HEK293T (cell line): ENCODE measurements around the gene LCE1E.

ENCODE experiments used
- CTCF ChIA-PET: fragments of 350-600 bp; formaldehyde crosslinking; extraction: SDS; loops from one replicate; lab custom pipeline; 2021; ENCODE audit warnings: antibody characterized with exemption, inconsistent platforms; lab: Yijun Ruan, JAX
- POLR2A ChIA-PET: fragments of 350-600 bp; formaldehyde crosslinking; extraction: SDS; loops from one replicate; lab custom pipeline; 2020; ENCODE audit warnings: antibody characterized with exemption, inconsistent platforms; lab: Yijun Ruan, JAX
- DNase-seq: peaks from one replicate; pipeline ENCODE4 v3.0.0; 2012; ENCODE audit warnings: mixed read lengths; ENCODE audit errors: extremely low spot score
- ARNT ChIP-seq: fragments of 450-650 bp; IDR thresholded peaks from 2 replicates; pipeline ENCODE4 v1.6.1; 2017; ENCODE audit warnings: mild to moderate bottlenecking
- BHLHE40 ChIP-seq: fragments of 450-650 bp; IDR thresholded peaks from 2 replicates; pipeline ENCODE4 v1.6.1; 2016; ENCODE audit warnings: mild to moderate bottlenecking, moderate library complexity, borderline replicate concordance
- CTBP1 ChIP-seq: fragments of 450-650 bp; IDR thresholded peaks from 2 replicates; pipeline ENCODE4 v1.6.1; 2016; ENCODE audit warnings: borderline replicate concordance
- ELF4 ChIP-seq: fragments of 450-650 bp; IDR thresholded peaks from 2 replicates; pipeline ENCODE4 v1.6.1; 2017; ENCODE audit warnings: antibody characterized with exemption
- FOXA1 ChIP-seq: fragments of 450-650 bp; IDR thresholded peaks from 2 replicates; pipeline ENCODE4 v1.6.1; 2016; ENCODE audit warnings: mild to moderate bottlenecking
- FOXK2 ChIP-seq: fragments of 450-650 bp; IDR thresholded peaks from 2 replicates; pipeline ENCODE4 v1.6.1; 2016; ENCODE audit warnings: mild to moderate bottlenecking
- FOXM1 ChIP-seq: fragments of 450-650 bp; IDR thresholded peaks from 2 replicates; pipeline ENCODE4 v1.6.1; 2017; ENCODE audit warnings: mild to moderate bottlenecking, borderline replicate concordance
- HDGF ChIP-seq: fragments of 450-650 bp; IDR thresholded peaks from 2 replicates; pipeline ENCODE4 v1.6.1; 2017; ENCODE audit warnings: antibody characterized with exemption, borderline replicate concordance
- L3MBTL2 ChIP-seq: fragments of 450-650 bp; conservative IDR thresholded peaks from 2 replicates; pipeline ENCODE4 v1.6.1; 2016; ENCODE audit warnings: mild to moderate bottlenecking
- LEF1 ChIP-seq: fragments of 450-650 bp; IDR thresholded peaks from 2 replicates; pipeline ENCODE4 v1.6.1; 2017; ENCODE audit warnings: mild to moderate bottlenecking, borderline replicate concordance
- NFRKB ChIP-seq: fragments of 450-650 bp; IDR thresholded peaks from 2 replicates; pipeline ENCODE4 v1.6.1; 2016; ENCODE audit warnings: mild to moderate bottlenecking, moderate library complexity
- PKNOX1 ChIP-seq: fragments of 450-650 bp; IDR thresholded peaks from 2 replicates; pipeline ENCODE4 v1.6.1; 2016
- SP1 ChIP-seq: fragments of 450-650 bp; IDR thresholded peaks from 2 replicates; pipeline ENCODE4 v1.6.1; 2017
- SUZ12 ChIP-seq: fragments of 450-650 bp; IDR thresholded peaks from 2 replicates; pipeline ENCODE4 v1.6.1; 2016; ENCODE audit warnings: mild to moderate bottlenecking
- TARDBP ChIP-seq: fragments of 450-650 bp; IDR thresholded peaks from 2 replicates; pipeline ENCODE4 v1.6.1; 2016
- ZNF384 ChIP-seq: fragments of 450-650 bp; IDR thresholded peaks from 2 replicates; pipeline ENCODE4 v1.6.1; 2016

Gene LCE1E

GRCh38 chr1:152758636-152759035, 27.4 kb upstream of the LCE1E start:
- no peak for TF ChIP-seq ZNF384
- TF ChIP-seq ELF4 = no peak
- no peak for TF ChIP-seq SUZ12
- TF ChIP-seq FOXM1 = no peak
- no peak for TF ChIP-seq PKNOX1
- no peak for TF ChIP-seq LEF1
- no peak for TF ChIP-seq CTBP1
- TF ChIP-seq FOXA1 = no peak
- CTCF ChIA-PET = no interaction called here
- DNase-seq = no peak
- POLR2A ChIA-PET = no interaction called here

- no peak for DNase-seq
- POLR2A ChIA-PET = no interaction called here
- TF ChIP-seq BHLHE40 = no peak
- TF ChIP-seq L3MBTL2 = no peak
- no peak for TF ChIP-seq SP1
- no peak for TF ChIP-seq ARNT
- no peak for TF ChIP-seq PKNOX1
- no peak for TF ChIP-seq SUZ12
- CTCF ChIA-PET = no interaction called here
These were observed 26.4 kb upstream of the LCE1E start for GRCh38 chr1:152759453-152760173.

GRCh38 chr1:152760551-152761190, 25.4 kb upstream of the LCE1E start:
- no peak for DNase-seq
- TF ChIP-seq NFRKB (no peak), FOXA1 (no peak), PKNOX1 (no peak), CTBP1 (no peak), SP1 (no peak), ARNT (no peak), HDGF (no peak), FOXK2 (no peak), BHLHE40 (no peak), SUZ12 (no peak), FOXM1 (no peak), TARDBP (no peak)
- ChIA-PET CTCF (no interaction called here), POLR2A (no interaction called here)

GRCh38 chr1:152761609-152762213, 24.3 kb upstream of the LCE1E start:
- no peak for DNase-seq
- ChIA-PET POLR2A (no interaction called here), CTCF (interaction anchor here (0.6 kb wide), 1 partner anchor 207 kb away, joined by 3 read pairs; no protein-coding TSS in a partner anchor)
- no peak for TF ChIP-seq FOXA1

- ChIA-PET POLR2A (no interaction called here), CTCF (interaction anchor here (0.6 kb wide), 1 partner anchor 143 kb away, joined by 3 read pairs; no protein-coding TSS in a partner anchor)
- DNase-seq = no peak
- TF ChIP-seq PKNOX1 (no peak), ZNF384 (no peak), SP1 (no peak), FOXA1 (no peak), ELF4 (no peak), FOXM1 (no peak), TARDBP (no peak)
These were observed 17.1 kb upstream of the LCE1E start for GRCh38 chr1:152768847-152769533.

GRCh38 chr1:152770411-152770810, 15.6 kb upstream of the LCE1E start:
- ChIA-PET CTCF (no interaction called here), POLR2A (no interaction called here)
- DNase-seq = no peak
- no peak for TF ChIP-seq FOXA1
- TF ChIP-seq SP1 = no peak
- no peak for TF ChIP-seq CTBP1
- no peak for TF ChIP-seq FOXK2
